NCI-H2171 (cell line): ENCODE measurements around the gene LEMD2.

Experiments
- DNase-seq: peaks from one replicate; lab custom pipeline; 2025; lab: John Stamatoyannopoulos, UW

LEMD2 gene

GRCh38 chr6:33819021-33819420, 30.1 kb upstream of the LEMD2 start:
- no peak for DNase-seq

- DNase-seq, result no peak
Observed at GRCh38 chr6:33818293-33818692, 29.4 kb upstream of the LEMD2 start.

- no peak for DNase-seq
Observed at GRCh38 chr6:33817489-33817888, 28.6 kb upstream of the LEMD2 start.

- DNase-seq, result no peak
Observed at GRCh38 chr6:33816911-33817310, 28.0 kb upstream of the LEMD2 start.

- peak; percentile 57 for DNase-seq
Observed at GRCh38 chr6:33815854-33816253, 26.9 kb upstream of the LEMD2 start.

GRCh38 chr6:33813990-33814985, 25.4 kb upstream of the LEMD2 start:
- no peak for DNase-seq

- DNase-seq, result no peak
Observed at GRCh38 chr6:33813246-33813904, 24.4 kb upstream of the LEMD2 start.

- DNase-seq, result no peak
Observed at GRCh38 chr6:33812669-33813068, 23.7 kb upstream of the LEMD2 start.

GRCh38 chr6:33809594-33809993, 20.7 kb upstream of the LEMD2 start:
- DNase-seq, result peak; percentile 82

- no peak for DNase-seq
Observed at GRCh38 chr6:33808641-33809180, 19.8 kb upstream of the LEMD2 start.

GRCh38 chr6:33807606-33808005, 18.7 kb upstream of the LEMD2 start:
- DNase-seq, result no peak

GRCh38 chr6:33806841-33807240, 17.9 kb upstream of the LEMD2 start:
- DNase-seq, result no peak

- no peak for DNase-seq
Observed at GRCh38 chr6:33803571-33804053, 14.7 kb upstream of the LEMD2 start, which contains the start of gene MLN. Gene MLN (minus strand): TSS chr6:33804003. CDS start chr6:33801163, 2,840 bp downstream.

- DNase-seq, result no peak
Observed at GRCh38 chr6:33802186-33802958, 13.4 kb upstream of the LEMD2 start.

- DNase-seq, result no peak
Observed at GRCh38 chr6:33801611-33802010, 12.7 kb upstream of the LEMD2 start.

- DNase-seq, result no peak
Observed at GRCh38 chr6:33800248-33800969, 11.5 kb upstream of the LEMD2 start.

- DNase-seq, result no peak
Observed at GRCh38 chr6:33799454-33800113, 10.7 kb upstream of the LEMD2 start.

GRCh38 chr6:33798343-33798848, 9.5 kb upstream of the LEMD2 start:
- no peak for DNase-seq

- DNase-seq, result no peak
Observed at GRCh38 chr6:33797626-33798342, 8.9 kb upstream of the LEMD2 start.
